GM21576 (cell line): ENCODE measurements around the gene CAMK1D.
"Not testable (repeated sequence)": the region's sequence is repeated elsewhere in the genome, so short reads cannot be mapped to it uniquely, and the experiment has no call there.

Experiments used
- ATAC-seq: cut with Tn5 transposase; IDR thresholded peaks from one replicate; pipeline ENCODE4 v1.9.1; 2021; ENCODE audit warnings: mild to moderate bottlenecking, moderate library complexity; ENCODE audit not compliant: unreplicated experiment

CAMK1D gene

GRCh38 chr10:12835709-12836108, 486.4 kb downstream of the CAMK1D start:
- no peak for ATAC-seq

GRCh38 chr10:12838366-12838765, 489.0 kb downstream of the CAMK1D start:
- no peak for ATAC-seq

GRCh38 chr10:12838995-12839927, 489.9 kb downstream of the CAMK1D start:
- ATAC-seq = no peak

- no peak for ATAC-seq
Measured at GRCh38 chr10:12839941-12840611, 490.7 kb downstream of the CAMK1D start.

- no peak for ATAC-seq
Measured at GRCh38 chr10:12841426-12841825, 492.1 kb downstream of the CAMK1D start.

- ATAC-seq = no peak
Measured at GRCh38 chr10:12841826-12842225, 492.5 kb downstream of the CAMK1D start.

GRCh38 chr10:12842310-12842709, 493.0 kb downstream of the CAMK1D start:
- ATAC-seq = no peak

- ATAC-seq = no peak
Measured at GRCh38 chr10:12843296-12843945, 494.1 kb downstream of the CAMK1D start.

GRCh38 chr10:12844811-12845483, 495.6 kb downstream of the CAMK1D start:
- ATAC-seq = no peak

GRCh38 chr10:12846718-12847117, 497.4 kb downstream of the CAMK1D start:
- ATAC-seq = no peak

GRCh38 chr10:12847361-12847975, 498.1 kb downstream of the CAMK1D start:
- ATAC-seq = no peak

- ATAC-seq = no peak
Measured at GRCh38 chr10:12848439-12849173, 499.3 kb downstream of the CAMK1D start.

GRCh38 chr10:12849319-12850181, 500.2 kb downstream of the CAMK1D start:
- no peak for ATAC-seq

GRCh38 chr10:12852687-12853086, 503.3 kb downstream of the CAMK1D start:
- ATAC-seq = no peak

- no peak for ATAC-seq
Measured at GRCh38 chr10:12854988-12855387, 505.6 kb downstream of the CAMK1D start.

GRCh38 chr10:12862459-12862858, 513.1 kb downstream of the CAMK1D start:
- no peak for ATAC-seq

GRCh38 chr10:12865515-12865914, 516.2 kb downstream of the CAMK1D start:
- not testable (repeated sequence) for ATAC-seq

GRCh38 chr10:12868229-12868628, 518.9 kb downstream of the CAMK1D start:
- ATAC-seq = no peak

GRCh38 chr10:12869427-12869826, 520.1 kb downstream of the CAMK1D start:
- ATAC-seq = no peak
